NOMO-1 treated with dmso at 0.1 percent for 144 hours (cell line): ENCODE measurements around the gene MIF4GD.
"Not testable (repeated sequence)": the region's sequence is repeated elsewhere in the genome, so short reads cannot be mapped to it uniquely, and the experiment has no call there.

Experiments used
- DNase-seq: peaks from one replicate; lab custom pipeline; 2025; ENCODE audit not compliant: unreplicated experiment; lab: John Stamatoyannopoulos, UW

The MIF4GD gene

DNA sequence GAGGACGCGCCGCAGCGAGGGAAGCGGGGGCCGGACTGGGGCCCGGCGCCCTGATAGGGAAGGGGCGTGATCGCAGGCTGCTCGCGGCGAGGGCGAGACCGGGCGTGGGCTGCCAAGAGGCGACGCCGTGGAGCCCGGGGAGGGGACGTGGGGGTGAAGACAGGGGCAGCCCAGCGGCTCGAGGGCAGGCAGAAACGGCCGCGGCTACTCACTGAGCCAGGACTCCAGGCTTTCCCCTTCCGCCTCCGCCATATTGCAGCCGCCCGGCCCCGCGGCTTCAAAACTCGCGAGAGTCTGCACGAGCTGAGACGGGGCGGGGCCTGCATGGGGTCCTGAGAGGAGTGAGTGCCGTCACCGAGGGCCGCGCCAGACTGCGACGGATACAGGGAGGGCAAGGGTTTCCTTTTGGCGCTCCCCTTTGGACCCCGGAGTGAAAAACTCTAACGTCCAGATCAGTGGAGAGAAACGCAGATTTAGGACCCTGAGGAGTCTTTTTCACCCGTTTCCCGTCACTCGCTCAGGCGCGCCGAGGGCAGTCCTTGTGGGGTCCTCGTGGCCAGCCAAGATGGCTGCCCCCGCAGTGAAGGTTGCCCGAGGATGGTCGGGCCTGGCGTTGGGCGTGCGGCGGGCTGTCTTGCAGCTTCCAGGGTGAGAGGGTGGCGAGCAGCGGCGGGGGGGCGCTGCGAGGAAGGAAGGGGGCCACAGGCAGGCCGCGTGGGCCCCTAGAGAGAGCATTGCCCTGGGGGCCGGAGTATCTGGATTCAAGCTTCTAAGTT is 9.5 kb downstream of the MIF4GD start, which contains the start of the genes GGA3 and MRPS7:
TSS of gene GGA3 (minus strand) at position 271 of the 776 bp plus-strand sequence. CDS start at position 252, 19 bp downstream.
TSS of gene MRPS7 (plus strand) at position 544 of the 776 bp plus-strand sequence. CDS start at position 566, 22 bp downstream.
- DNase-seq: peak; percentile 82

DNA sequence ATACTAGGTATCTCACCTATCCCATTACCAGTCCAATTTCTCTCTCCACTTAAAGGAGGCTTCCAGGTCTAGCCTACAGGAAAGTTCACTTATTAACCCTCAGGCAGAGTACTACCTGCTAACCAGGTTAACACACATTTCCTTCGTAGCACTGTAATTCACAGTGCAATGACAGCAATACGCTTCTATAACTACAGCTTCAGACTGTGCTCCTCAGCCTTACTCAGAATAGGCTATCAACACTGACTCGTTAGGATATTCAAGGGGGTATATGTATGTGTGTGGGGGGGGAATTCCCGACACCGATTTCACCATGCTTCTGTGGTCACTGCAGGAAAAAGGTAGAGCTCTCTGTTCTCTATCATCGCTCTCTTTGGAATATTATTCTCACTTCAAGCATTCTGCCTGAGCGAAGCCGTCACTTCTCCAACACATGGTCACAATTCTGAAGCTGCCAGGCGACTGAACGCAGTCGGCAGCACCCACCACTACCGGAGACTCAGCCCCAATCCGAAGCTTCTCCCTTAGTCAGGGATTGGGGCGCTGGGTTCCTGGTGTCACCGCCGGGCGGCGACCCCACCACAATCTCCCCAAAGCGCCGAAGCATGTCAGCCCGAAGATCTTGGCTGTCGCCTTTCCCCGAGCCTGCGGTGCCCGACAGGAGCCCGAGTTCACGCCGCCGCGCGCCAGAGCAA is 10.2 kb downstream of the MIF4GD start:
- DNase-seq: no peak

DNA sequence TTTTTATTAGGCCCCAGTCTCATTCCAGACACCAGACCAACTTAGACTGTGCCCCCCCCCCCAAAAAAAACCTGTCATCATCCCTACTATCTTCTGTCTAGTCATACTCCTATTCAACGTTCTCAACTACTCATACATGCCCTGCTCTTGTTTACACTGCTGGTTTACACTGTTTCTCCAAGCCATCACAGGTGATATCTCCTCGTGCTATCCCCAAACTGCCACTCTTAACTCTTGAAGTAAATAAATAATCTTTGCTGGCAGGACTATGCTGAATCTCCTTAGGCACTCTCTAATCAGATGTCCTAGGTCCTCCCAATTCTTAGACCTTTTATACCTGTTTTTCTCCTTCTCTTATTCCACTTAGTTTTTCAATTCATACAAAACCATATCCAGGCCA is 13.8 kb downstream of the MIF4GD start:
- not testable (repeated sequence) for DNase-seq

DNA sequence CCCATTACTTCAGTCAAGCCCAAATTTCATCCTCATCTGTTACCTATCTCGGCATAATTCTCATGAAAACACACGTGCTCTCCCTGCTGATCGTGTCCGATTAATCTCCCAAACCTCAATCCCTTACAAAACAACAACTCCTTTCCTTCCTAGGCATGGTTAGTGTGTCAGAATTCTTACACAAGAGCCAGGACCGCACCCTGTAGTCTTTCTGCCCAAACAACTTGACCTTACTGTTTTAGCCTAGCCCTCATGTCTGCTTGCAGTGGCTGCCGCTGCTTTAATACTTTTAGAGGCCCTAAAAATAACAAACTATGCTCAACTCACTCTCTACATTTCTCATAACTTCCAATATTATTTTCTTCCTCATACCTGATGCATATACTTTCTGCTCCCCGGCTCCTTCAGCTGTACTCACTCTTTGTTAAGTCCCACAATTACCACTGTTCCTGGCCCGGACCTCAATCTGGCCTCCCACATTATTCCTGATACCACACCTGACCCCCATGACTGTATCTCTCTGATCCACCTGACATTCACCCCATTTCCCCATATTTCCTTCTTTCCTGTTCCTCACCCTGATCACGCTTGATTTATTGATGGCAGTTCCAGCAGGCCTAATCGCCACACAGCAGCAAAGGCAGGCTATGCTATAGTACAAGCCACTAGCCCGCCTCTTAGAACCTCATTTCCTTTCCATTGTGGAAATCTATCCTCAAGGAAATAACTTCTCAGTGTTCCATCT is 14.9 kb downstream of the MIF4GD start:
- not testable (repeated sequence) for DNase-seq

DNA sequence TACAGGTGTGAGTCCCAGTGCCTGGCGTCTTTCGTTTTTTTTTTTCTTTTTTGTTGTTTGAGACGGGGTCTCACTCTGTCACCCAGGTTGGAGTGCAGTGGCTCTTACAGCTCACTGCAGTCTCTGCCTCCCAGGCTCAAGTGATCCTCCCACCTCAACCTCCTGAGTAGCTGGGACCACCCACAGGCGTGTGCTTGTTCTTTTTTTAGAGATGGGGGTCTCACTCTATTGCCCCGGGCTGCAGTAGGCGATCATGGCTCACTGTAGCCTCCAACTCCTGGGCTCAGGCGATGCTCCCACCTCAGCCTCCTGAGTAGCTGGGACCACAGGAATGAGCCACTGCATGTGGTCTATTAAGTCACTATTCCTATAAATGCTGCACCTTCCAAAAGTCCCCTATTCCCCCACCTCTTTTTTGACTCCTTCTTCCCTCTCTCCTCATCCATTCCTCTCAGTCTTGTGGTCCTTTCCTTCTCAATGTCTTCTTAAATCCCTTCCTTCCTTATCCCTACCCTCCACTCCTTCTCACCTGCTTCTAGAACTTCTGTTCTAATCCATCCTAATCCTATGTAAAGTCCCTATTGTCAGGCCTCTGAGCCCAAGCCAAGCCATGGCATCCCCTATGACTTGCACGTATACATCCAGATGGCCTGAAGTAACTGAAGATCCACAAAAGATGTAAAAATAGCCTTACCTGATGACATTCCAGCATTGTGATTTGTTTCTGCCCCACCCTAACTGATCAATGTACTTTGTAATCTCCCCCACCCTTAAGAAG is 18.8 kb downstream of the MIF4GD start:
- no peak for DNase-seq

DNA sequence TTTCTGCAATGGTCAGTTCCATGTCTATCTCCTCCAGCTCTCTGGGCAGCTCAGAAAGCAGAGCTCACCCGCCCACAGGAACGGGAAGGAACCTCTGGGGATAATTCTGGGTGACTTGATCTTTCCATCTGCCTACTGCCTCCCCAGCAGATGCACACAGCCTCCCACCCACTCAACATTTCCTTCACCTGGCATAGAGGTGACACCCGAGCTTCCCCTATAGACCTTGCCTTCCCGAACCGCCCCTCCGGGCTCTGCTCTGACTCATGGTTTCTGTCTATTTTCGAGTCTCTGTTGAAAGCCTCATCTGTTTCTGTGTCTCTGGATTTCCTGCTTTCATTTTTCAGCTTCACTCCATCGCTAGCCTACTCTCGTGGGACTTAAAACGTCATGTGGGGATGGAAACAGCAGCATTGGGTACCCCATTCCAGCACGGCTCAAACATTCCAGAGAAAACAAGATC is 21.0 kb downstream of the MIF4GD start:
- DNase-seq: no peak

DNA sequence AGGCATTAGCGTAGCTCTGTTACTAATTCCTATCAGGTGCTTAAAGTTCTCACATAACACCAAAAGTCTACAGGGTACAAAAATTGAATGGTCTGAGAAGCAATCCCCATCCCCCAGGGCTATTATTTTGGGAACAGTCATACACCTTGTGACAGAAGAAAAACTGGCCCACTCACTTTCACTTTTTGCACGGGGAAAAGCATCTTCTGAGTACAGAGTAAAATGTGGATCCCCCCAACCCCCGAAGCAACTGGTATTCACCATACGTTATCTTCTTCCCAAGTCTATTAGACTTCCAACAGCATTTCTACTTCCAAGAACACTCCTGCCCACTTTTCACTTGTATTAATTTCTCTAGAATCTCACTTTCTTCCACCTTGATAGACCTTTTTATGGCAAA is 21.5 kb downstream of the MIF4GD start:
- DNase-seq: no peak

DNA sequence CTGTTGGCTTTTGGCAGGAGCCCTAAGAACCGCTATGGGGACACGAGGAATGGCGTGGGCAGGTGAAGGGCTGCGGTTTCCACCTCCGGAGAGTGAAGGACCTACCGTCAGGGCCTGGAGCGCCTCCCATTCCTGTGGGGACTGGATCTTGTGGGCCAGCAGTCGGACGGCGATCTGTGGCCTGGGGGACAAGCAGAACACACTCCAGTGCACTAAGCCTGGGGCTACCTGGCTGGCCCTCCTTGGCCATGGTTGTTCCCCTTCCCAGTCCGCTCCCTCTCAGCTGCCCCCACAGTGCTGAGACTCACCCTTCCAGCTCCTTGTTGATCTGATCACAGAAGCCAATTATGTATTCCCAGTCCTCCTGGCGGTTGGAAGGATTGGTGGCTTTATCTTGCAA is 24.6 kb downstream of the MIF4GD start:
- DNase-seq: no peak

DNA sequence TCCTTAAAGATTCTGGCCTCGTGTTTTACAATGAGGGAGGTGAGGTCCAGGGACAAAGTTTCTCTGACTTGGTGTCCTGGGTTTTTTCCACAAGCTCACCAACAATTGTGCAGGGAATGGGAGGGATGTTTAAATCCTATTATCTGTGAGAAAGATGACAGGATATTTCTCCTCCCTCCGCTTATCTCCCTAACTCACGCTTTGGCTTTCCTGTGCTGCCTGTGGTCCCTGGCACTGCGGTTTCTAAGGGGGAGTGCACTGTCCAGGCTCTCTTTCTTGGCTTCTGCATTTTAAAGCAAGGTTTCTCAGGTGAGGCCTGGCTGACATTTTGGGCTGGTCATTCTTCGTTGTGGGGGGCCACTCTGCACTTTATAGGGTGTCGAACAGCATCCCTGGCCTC is 26.0 kb downstream of the MIF4GD start:
- no peak for DNase-seq

DNA sequence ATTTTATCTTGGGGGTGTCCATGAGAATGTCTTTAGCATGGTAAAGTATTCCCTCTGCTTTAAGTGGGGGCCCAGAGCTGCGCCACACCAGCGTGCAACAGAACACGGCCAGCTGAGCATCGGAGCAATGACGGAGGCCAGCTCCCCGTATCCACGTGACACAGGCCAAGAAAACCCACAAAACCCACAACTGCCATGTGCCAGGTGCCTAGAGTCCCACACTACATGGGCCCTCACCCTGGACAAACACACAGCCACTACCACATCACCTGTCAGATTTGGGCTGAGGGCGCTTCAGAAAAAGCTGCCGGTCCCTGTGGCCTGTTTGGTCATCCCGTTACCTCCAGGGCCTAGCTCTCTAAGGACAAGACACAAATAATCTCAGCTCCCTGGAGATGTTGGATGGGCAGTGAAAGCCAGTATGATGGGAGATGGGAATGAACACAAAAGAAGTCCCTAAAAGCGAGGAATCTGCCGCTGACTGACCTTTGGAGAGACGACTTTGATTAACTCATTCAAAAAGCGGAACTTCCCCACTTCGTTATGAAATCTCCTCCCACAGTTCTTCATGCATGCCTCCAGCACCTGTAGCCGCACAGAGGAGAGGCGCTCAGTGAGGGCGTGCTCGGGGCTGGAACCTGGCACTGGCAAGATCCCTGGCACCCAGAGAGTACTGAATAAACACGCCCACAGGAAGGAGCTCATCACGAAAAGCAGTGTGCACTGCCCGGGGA is 26.7 kb downstream of the MIF4GD start:
- peak; percentile 78 for DNase-seq

DNA sequence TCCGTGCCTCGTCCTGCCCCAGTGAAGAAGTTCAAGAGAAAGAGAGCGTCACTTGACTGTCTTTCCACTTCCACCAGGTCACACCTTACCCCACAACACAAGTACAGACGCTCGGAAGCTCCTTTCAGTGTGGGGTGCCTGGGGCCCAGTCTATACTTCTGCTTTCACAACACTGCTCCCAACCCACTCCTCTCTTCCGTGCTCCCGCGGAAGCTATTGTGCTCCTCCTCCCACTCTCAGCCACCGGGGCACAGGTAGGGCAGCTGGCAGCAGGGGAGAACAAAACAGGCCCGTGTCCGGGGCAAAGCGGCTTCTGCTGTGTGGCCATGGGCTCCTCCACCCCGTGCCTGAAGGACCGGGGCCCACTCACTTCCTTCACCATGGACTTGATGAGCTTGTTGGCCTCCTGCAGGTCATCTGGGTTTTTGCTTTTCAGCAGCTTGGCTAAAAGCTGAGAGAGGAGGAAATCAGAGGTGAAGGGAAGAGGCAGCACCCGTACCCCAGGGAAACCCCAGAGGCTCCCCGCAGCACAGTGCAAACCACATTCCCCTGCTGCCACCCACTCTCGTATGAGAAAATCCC is 28.5 kb downstream of the MIF4GD start:
- no peak for DNase-seq

DNA sequence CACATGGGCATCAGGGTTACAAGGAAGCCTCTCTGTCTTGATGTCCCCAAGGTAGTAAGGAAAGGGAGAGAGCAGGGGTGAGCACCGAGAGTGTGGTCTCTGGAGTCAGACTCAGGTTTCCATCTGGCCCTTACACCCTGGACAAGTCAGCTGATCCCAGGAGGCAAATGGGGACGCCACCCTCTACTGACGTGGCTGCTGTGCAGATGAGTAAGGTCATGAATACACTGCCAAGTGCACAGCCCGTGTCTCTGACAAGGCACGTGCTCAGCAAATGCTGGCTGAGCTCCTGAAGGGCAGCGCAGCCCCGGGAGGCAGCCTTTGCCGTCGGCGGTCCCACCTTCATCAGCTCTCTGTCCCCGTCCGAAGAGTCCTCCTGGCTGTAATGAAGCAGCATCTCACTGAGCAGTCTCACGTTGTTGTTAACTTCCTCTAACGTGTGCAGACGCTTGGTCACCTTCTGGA is 29.0 kb downstream of the MIF4GD start:
- DNase-seq: no peak

DNA sequence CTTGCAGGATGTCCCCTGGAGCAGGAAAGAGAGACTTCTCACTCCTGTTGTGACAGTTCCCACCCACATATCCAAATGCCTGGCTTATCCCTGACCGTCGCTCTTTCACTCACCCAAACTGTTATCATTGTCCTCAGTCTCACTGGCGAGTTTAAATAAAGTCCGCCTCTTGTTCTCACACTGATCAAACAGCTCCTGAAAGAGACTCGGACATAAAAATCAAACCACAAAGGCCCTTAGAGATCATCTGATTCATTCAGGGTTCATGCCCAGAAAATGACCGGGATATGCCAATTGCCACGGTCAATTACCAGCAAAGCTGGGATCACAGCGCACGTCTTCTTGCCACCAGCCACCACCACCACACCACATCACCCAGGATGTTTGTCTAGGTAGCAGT is 29.5 kb downstream of the MIF4GD start:
- no peak for DNase-seq

DNA sequence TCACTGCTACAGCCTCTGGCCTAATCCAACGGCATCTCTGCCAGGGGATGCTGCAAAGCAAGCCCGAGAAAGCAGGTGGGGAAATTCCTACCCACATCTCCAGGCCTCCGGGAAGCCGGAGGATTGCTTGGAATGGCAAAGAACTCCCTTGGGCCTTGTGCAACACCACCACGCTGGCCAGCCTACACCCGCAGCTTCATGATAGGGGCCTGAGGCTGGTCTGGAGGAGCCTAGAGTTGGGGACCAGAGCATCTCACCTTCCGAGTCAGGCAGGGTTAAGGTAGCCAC is 29.9 kb downstream of the MIF4GD start:
- DNase-seq: no peak

DNA sequence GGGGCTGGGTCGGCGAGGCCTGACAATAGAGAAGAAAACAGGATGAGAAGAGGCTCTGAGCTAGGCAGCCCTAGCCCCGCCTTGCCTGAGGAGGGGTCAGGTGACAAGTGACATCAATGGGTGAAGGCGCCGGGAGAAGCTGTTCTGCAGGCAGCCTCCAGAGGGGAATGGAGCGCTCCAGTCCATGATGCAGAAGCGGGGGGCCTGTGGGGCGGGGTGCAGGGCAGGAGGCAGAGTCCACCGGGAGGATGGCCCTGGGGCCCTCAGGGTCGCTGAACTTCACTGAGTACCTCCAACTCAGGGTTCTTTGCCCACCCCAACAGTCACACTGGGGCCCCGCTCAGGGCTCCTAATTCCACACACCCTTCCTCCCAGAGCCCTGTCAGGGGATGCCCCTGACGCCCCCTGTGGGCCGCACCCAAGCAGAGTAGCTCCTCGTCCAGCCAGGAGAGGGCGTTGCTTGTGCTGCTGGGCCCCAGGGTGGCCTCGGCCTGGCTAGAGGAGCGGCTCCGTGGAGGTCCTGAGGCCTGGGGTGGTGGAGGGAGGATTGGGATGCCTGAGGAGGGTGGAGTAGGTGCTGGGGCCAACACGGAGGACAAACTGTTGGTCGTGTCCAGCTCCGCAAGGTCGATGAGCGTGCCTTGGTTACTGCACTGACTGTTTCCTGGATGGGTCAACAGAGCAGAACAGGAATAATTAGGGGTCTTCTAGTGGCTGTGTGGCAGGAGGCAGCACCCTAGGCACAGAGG is 30.5 kb downstream of the MIF4GD start:
- DNase-seq: no peak

DNA sequence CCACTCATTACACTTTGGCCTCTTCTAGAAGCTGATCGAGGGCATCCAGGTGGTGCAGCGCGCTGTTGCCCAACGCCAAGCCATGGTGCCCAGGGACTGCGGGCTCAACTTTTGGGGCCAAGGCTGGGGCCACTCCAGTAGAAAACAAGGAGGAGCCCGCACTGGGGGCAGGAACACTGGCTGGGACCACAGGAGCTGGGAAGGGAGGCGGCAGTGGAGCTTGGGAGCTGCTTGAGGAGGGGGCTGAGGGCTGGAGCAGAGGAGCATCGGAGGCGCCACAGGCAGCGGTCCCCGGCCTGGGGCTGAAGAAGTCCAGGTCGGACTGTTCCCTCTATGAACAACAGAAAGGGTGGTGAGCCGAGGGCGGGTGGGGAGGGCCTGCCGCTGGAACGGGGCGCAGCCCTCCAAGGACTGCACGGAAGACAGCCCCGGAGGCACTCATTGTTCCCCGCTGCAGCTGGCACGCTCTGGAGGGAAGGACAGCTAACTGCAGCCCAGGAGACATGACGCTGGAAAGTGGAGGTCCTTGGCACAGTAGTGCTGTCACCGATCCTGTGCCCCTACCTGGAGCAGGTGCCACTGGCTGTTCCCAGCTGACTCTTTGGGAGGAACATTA is 31.1 kb downstream of the MIF4GD start:
- DNase-seq: no peak

DNA sequence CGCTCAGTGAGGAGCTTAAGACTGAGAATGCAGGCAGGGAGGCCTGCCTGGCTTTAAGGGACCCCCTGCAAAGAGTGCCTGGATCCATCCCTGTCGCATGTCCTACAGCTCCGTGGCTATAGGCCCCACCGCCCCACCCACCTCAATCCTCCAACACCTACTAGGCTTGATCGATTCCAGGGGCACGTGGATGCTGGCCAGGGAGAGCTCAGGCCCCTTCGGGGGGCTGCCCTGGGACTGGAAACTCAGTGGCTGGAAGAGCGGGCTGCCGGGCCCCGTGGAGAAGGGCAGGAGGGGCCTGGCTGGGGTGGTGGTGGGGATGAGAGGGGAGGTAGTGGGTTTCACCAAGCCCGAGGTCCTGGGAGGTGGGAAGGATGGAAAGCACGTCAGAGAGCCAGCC is 31.8 kb downstream of the MIF4GD start:
- DNase-seq: no peak

DNA sequence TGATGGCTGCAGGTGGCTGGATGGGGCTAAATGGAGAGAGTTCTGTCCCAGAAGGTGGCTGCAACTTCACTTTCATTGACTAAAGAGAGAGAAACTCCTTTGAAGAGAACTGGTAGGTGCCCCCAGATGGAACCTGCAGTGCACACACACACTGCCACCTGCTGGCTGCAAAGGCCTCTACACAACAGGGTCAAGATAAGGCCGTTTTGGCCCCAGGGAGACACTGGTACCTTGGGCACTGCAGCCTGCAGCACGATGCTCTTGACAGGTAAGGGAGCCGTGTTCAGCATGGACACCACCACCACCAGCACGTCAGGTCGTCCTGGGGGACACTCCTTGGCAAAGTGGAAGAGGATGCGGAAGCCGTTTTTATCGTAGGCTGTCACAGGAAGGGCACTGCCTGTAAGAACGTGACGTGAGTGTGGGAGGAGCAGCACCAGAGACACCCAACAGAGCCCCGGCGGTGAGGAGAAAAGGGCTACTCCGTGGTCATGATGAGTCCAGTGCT is 32.3 kb downstream of the MIF4GD start:
- peak; percentile 56 for DNase-seq
